HG03442 (cell line): ENCODE measurements around the gene GNL2.
A peak's percentile ranks its signal among the peaks of the same experiment; 100 is the strongest.
"Not testable (repeated sequence)": the region's sequence is repeated elsewhere in the genome, so short reads cannot be mapped to it uniquely, and the experiment has no call there.

Experiments
- ATAC-seq: cut with Tn5 transposase; IDR thresholded peaks from one replicate; pipeline ENCODE4 v1.9.1; 2021; ENCODE audit warnings: mild to moderate bottlenecking, moderate library complexity; ENCODE audit not compliant: unreplicated experiment

Gene GNL2

GRCh38 chr1:37560401-37561132 is 35.2 kb downstream of the GNL2 start:
- no peak for ATAC-seq

- not testable (repeated sequence) for ATAC-seq
Observed at GRCh38 chr1:37559957-37560379, 35.8 kb downstream of the GNL2 start.

- ATAC-seq: no peak
Observed at GRCh38 chr1:37559080-37559479, 36.7 kb downstream of the GNL2 start.

- ATAC-seq: no peak
Observed at GRCh38 chr1:37558411-37558810, 37.3 kb downstream of the GNL2 start.

- ATAC-seq: no peak
Observed at GRCh38 chr1:37557402-37557801, 38.3 kb downstream of the GNL2 start.

GRCh38 chr1:37556712-37557196 is 39.0 kb downstream of the GNL2 start, which contains the start of gene DNALI1:
TSS of gene DNALI1 (plus strand) at chr1:37556940. CDS start at chr1:37556995, 55 bp downstream.
- no peak for ATAC-seq

- peak; percentile 80 for ATAC-seq
Observed at GRCh38 chr1:37553927-37554808, 41.6 kb downstream of the GNL2 start, which contains the start of gene SNIP1. TSS of gene SNIP1 (minus strand) at chr1:37554293. CDS start at chr1:37554229, 64 bp downstream.

GRCh38 chr1:37553598-37553926 is 42.2 kb downstream of the GNL2 start:
- ATAC-seq: no peak

- no peak for ATAC-seq
Observed at GRCh38 chr1:37549341-37549740, 46.4 kb downstream of the GNL2 start.

- no peak for ATAC-seq
Observed at GRCh38 chr1:37545019-37545418, 50.7 kb downstream of the GNL2 start.

- ATAC-seq: no peak
Observed at GRCh38 chr1:37544530-37544929, 51.2 kb downstream of the GNL2 start.

- ATAC-seq: no peak
Observed at GRCh38 chr1:37540036-37540785, 55.5 kb downstream of the GNL2 start.

- not testable (repeated sequence) for ATAC-seq
Observed at GRCh38 chr1:37539154-37539553, 56.6 kb downstream of the GNL2 start.

- no peak for ATAC-seq
Observed at GRCh38 chr1:37537378-37537777, 58.4 kb downstream of the GNL2 start.

GRCh38 chr1:37533317-37534093 is 62.2 kb downstream of the GNL2 start:
- ATAC-seq: no peak

GRCh38 chr1:37532418-37533156 is 63.1 kb downstream of the GNL2 start:
- ATAC-seq: not testable (repeated sequence)

GRCh38 chr1:37529888-37530287 is 65.8 kb downstream of the GNL2 start:
- ATAC-seq: not testable (repeated sequence)

- ATAC-seq: no peak
Observed at GRCh38 chr1:37519613-37520012, 76.1 kb downstream of the GNL2 start.

- ATAC-seq: not testable (repeated sequence)
Observed at GRCh38 chr1:37518929-37519328, 76.8 kb downstream of the GNL2 start.
